Globus pallidus (tissue), 1 donor: ENCODE results near the gene PTF1A.

Source experiments
- DNase-seq: peaks from one replicate; pipeline ENCODE4 v3.0.0-alpha.2; 2015; ENCODE audit warnings: low spot score

Gene PTF1A

GRCh38 chr10:23191764-23192711 lies at the start of gene PTF1A:
PTF1A (plus strand) TSS chr10:23192312; CDS start chr10:23192531, 219 bp downstream.
- DNase-seq = no peak

DNA sequence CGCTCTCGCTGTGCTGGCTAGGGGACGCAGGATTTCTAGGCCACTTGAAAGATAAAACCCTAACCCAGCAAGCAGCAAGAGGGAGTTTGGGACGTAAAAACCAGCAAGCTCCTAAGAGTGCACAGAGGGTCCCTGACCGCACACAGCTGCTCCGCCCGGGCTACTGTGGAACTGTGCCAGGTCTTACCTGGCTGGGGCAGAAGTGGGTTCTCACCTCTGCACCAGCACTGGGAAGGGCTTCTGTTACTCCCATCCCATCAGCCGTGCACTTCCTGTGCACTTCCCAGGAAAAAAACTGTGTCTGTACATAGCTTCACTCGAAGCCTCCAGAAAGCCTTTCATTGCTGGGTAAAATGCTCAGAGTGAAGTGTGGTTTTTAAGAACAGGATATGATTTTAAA lies 45.9 kb upstream of the PTF1A start:
- no peak for DNase-seq

DNA sequence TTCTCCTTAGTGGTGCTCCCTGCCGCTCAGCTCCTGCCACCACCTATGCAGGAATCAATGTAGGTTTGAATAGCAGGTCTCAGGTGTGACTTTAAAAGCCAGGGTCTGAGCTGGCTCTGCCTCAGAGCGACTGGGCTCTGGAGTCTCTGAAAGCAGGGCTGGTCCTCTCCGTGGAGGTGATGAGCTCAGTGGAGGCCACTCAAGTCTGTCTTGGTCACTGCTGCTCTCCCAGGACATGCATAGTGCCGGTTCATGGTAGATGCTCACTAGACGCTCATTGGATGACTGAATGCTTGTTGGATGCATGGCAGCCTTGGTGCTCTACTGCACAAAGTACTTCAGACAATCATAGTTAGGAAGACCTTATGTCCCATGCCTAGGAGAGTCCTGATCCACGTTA lies 45.1 kb upstream of the PTF1A start:
- no peak for DNase-seq

GRCh38 chr10:23148214-23148613 lies 43.9 kb upstream of the PTF1A start:
- no peak for DNase-seq

DNA sequence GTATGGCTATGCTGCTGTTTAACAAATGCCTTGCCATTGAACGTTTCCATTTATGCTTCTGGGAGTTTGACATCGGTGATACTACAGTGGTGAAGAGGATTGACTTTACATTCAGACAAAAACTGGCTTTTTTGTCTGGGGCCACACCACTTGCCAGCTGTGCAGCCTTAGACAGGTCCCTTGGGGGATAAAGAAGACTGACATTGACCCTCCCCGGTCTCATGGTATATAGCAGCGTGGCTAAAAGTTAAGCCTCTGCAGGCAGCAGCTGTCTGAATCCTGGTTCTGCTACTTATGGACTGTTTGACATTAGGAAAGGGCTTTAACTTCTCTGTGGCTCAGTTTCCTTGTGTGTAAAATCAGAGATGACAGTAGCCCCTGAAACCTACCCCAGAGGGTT lies 42.0 kb upstream of the PTF1A start:
- DNase-seq = no peak

DNA sequence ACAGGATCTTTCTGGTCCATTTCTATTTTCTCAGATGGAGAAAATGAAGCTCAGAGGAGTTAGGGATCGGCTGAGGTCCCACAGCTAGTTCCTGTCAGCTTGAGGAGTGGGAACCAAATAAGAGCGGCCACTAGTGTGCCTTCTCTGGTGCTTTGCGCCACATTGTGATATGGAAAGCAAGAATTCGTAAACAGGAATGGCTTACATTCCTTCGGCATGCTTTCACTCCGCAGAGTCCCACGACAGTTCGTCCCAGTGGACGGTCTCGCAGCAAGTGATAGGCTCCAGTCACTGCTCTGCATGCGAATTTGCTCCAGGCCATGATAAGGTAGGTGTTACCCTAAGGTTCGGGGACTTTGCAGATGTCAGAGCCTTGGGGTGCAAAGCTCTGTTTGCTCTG lies 41.5 kb upstream of the PTF1A start:
- no peak for DNase-seq

GRCh38 chr10:23151071-23151470 lies 41.0 kb upstream of the PTF1A start:
- DNase-seq = no peak

GRCh38 chr10:23155169-23155568 lies 36.9 kb upstream of the PTF1A start:
- no peak for DNase-seq

DNA sequence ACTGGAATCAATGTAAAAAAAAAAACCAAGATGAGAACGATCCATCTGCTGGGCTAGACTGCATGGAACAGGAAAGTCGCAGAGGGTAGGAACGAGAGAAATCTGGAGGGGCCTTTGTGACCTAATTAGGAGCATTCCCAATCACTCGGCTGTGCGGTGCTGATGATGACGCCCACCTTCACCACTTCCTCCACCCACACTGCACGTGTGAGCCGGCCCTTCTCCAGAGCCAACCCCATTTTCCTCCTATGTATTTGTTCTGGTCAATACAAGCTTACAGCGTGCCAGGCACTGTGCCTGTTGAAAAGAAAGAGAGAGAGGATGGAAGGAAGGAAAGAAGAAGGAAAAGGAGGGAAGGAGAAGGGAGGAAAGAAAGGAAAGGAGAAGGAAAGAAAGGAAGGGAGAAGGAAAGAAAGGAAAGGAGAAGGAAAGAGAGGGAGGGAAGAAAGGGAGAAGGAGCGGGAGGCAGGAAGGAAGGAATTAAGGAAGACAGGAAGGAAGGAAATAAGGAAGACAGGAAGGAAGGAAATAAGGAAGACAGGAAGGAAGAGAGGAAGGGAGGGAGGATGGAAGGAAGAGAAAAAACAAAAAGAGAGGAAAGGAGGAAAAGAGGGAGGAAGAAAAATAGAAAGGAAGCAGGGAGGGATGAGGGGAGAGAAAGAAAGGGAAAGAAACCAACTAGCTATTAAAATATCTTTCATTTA lies 35.5 kb upstream of the PTF1A start:
- DNase-seq = no peak

DNA sequence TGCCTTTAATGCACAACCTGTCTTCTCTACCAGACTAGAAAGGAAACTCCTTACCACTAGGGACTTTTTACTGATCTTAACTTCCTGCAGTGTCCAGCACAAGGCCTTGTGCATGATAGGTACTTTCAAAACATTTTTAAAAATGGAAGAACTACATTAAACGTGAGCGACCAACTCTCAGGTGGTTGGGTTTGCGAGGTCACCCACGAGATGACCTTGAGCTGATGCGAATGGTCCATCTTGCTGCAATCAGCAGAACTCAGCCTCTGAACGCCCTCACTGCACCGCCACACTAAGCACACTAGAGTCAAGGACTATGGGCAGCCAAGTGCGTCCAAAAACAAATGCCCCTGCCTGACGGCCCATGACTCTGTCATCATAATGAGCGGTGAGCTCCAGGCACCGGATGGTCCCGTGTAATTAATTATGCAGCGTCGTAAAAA lies 34.9 kb upstream of the PTF1A start:
- no peak for DNase-seq

GRCh38 chr10:23157691-23158369 lies 34.3 kb upstream of the PTF1A start:
- DNase-seq = peak; percentile 54

- peak; percentile 77 for DNase-seq
Observed at GRCh38 chr10:23158370-23158769, 33.7 kb upstream of the PTF1A start.

- no peak for DNase-seq
Observed at GRCh38 chr10:23171232-23171876, 20.8 kb upstream of the PTF1A start.

- DNase-seq = no peak
Observed at GRCh38 chr10:23172429-23173213, 19.5 kb upstream of the PTF1A start.

DNA sequence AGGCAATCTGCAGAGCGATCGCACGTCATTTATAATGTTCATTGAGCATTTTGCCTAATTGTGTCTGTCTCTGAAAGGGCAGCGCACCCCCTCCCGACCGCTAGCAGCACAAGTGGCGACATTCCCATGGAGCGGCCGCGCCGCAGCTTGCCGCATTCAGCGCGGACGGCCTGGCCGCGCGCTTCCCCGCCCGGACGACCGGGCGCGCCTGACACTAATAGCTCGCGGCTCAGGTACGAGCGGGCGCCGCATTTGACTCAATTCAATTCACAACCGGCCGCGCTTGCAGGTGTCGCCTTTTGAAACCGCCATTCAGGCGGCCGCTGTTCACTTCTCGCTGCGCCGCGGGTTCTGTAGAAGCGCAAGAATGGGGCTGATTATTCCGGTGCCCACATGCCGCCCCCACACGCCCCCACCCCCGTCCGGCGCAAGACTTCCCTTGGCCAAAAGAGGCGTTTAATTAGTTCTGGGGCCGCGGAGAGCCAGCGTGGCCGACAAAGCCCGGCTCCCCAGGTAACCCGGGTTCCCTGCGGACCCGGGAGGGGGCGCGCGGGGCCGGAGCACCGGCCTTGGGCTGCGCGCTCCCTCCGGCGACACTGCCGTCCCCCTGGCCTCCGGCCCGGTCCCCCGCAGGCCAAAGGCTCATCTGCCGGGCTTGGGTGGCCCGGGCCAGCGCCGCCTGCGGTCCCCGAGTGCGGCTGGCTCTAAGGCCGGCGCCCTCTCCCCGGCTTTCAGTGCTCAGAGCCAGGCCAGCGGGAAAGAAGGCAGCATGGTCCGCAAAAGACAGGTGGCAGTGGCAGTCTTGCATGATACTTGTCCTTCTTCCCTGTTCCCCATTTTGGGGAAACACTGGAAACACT lies 18.7 kb upstream of the PTF1A start:
- DNase-seq = no peak

DNA sequence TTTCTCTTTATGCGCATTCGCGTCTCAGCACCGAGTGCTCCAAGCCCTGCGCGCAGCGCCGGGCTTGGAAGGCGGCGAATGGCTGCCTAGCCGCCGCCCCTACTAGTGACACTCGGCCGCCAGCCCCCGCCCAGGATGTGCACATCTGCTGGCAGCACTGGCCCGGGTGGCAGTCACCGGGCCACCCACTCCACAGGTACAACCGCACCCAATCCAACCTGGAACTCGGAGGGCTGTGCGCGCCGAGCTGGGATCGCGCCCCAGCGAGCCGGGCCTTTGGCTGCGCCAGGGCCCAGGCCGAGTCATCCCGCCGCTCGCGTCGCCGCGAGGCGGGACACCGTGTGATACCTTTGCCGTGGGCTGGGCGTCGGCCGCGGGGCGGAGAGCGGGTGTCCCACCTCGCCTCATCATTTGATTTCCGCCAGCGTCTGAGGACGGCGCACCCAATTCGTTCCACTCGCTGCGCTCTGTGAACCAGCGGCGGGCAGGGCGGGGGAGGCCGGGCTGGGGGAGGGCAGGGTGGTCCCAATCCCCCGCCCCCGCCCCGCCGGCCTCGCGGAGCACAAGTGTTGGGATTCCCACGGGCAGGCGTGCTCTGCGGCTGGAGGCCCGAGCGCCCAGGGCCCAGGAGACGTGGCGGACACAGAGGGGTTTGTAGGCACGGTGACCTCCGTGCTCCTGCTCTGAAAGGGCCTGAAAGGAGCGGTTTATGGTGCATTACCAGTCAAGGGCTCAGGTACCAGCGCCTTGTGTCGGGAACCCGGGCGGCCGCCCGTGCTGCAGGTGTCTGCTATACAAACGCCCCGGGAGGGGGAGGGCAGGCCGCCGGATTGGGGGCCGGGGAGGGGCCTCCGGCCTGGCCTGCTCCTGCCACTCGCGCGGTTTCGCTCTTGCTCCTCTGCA lies 17.8 kb upstream of the PTF1A start:
- DNase-seq = no peak

DNA sequence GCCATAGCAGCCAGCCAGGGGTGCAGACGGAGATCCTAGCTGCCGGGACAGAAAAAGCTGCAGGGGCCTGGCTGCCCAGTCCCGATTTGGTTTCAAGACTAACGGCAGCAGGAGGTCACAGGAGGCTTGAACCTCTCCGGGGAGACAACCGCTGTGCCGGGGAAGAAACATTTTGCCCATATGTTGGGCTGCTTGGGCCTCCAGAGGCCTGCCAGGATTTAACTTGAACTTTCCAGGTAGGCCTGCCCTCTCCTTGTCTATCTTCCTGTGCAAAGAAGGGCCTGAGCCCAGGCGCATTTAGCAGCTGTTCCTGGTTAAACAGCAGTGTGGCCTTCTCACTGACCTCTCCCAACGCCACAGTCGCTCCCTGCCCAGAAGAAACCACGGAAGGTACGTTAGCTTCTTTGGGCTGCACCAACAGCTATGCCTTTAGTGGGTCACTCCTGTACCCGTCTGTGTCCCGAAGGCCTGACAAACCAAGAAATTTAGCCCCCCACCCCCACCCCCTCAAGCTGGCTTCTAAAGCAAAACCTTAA lies 17.1 kb upstream of the PTF1A start:
- DNase-seq = no peak

DNA sequence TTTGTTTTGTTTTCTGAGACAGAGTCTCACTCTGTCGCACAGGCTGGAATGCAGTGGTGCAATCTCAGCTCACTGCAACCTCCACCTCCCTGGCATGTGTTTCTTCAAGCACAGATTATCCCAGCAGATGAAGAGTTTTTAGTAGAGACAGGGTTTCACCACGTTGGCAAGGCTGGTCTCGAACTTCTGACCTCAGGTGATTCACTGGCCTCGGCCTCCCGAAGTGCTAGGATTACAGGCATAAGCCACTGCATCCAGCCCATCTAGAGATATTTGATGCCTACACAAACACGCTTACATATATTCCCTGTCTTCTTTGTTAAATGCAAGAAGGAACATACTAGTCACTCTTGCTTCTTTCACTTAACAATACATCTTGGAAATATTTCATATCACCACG lies 5.9 kb upstream of the PTF1A start:
- DNase-seq = no peak

- no peak for DNase-seq
Observed at GRCh38 chr10:23186697-23187096, 5.4 kb upstream of the PTF1A start.
